NCI-H2107 (cell line): Measurements from ENCODE around the gene WDR20.
"Not testable (repeated sequence)": the region's sequence is repeated elsewhere in the genome, so short reads cannot be mapped to it uniquely, and the experiment has no call there.

Experiments
- DNase-seq: peaks from one replicate; lab custom pipeline; 2025; lab: John Stamatoyannopoulos, UW

The WDR20 gene

GRCh38 chr14:102171173-102172020 is 31.7 kb downstream of the WDR20 start:
- no peak for DNase-seq

GRCh38 chr14:102172021-102172272 is 32.2 kb downstream of the WDR20 start:
- DNase-seq: not testable (repeated sequence)

- not testable (repeated sequence) for DNase-seq
Observed at GRCh38 chr14:102172721-102173120, 33.0 kb downstream of the WDR20 start.

- DNase-seq: no peak
Observed at GRCh38 chr14:102177161-102177560, 37.5 kb downstream of the WDR20 start.

GRCh38 chr14:102178806-102179205 is 39.1 kb downstream of the WDR20 start:
- DNase-seq: no peak

GRCh38 chr14:102180248-102180998 is 40.7 kb downstream of the WDR20 start:
- no peak for DNase-seq

GRCh38 chr14:102181187-102181586 is 41.5 kb downstream of the WDR20 start:
- no peak for DNase-seq

- no peak for DNase-seq
Observed at GRCh38 chr14:102182190-102182589, 42.5 kb downstream of the WDR20 start.

GRCh38 chr14:102182936-102183619 is 43.4 kb downstream of the WDR20 start:
- DNase-seq: no peak

GRCh38 chr14:102183886-102184285 is 44.2 kb downstream of the WDR20 start:
- DNase-seq: no peak

GRCh38 chr14:102184316-102185035 is 44.8 kb downstream of the WDR20 start:
- no peak for DNase-seq

- no peak for DNase-seq
Observed at GRCh38 chr14:102185360-102185759, 45.7 kb downstream of the WDR20 start.

GRCh38 chr14:102187044-102187443 is 47.3 kb downstream of the WDR20 start:
- DNase-seq: no peak

GRCh38 chr14:102187568-102188001 is 47.9 kb downstream of the WDR20 start:
- DNase-seq: no peak

- no peak for DNase-seq
Observed at GRCh38 chr14:102188187-102188586, 48.5 kb downstream of the WDR20 start.

- DNase-seq: no peak
Observed at GRCh38 chr14:102189874-102190273, 50.2 kb downstream of the WDR20 start.

GRCh38 chr14:102192840-102193502 is 53.3 kb downstream of the WDR20 start:
- no peak for DNase-seq

- DNase-seq: no peak
Observed at GRCh38 chr14:102194856-102195255, 55.2 kb downstream of the WDR20 start.

- DNase-seq: no peak
Observed at GRCh38 chr14:102195446-102195845, 55.7 kb downstream of the WDR20 start.

- DNase-seq: no peak
Observed at GRCh38 chr14:102196039-102196901, 56.6 kb downstream of the WDR20 start.

- DNase-seq: no peak
Observed at GRCh38 chr14:102196902-102197230, 57.2 kb downstream of the WDR20 start.
